Neuronal stem cell (in vitro differentiated cells): ENCODE results near the gene TMEM114.
A peak's percentile ranks its signal among the peaks of the same experiment; 100 is the strongest.

Experiments used
- DNase-seq: peaks from one replicate; pipeline ENCODE4 v3.0.0-alpha.2; 2013; ENCODE audit warnings: low spot score
- H2AFZ ChIP-seq: one replicate; pipeline ENCODE4 v1.6.1; 2013; ENCODE audit warnings: mild to moderate bottlenecking, low read length, inconsistent platforms
- H2AK5ac ChIP-seq: 2 replicates; pipeline ENCODE4 v1.6.1; 2013; ENCODE audit warnings: low read depth, mild to moderate bottlenecking, inconsistent platforms, low read length, moderate library complexity, mixed read lengths
- H2BK120ac ChIP-seq: 2 replicates; pipeline ENCODE4 v1.6.1; 2013; ENCODE audit warnings: low read depth, mild to moderate bottlenecking, inconsistent platforms, low read length, moderate library complexity, mixed read lengths
- H2BK12ac ChIP-seq: one replicate; pipeline ENCODE4 v1.6.1; 2013; ENCODE audit warnings: low read length, inconsistent platforms
- H2BK15ac ChIP-seq: 2 replicates; pipeline ENCODE4 v1.6.1; 2013; ENCODE audit warnings: mild to moderate bottlenecking, low read length, inconsistent platforms, mixed read lengths
- H2BK5ac ChIP-seq: one replicate; pipeline ENCODE4 v1.6.1; 2013; ENCODE audit warnings: inconsistent platforms, mild to moderate bottlenecking, low read length, moderate library complexity
- H3K14ac ChIP-seq: one replicate; pipeline ENCODE4 v1.6.1; 2013; ENCODE audit warnings: low read length, inconsistent platforms
- H3K18ac ChIP-seq: 2 replicates; pipeline ENCODE4 v1.6.1; 2013; ENCODE audit warnings: low read length, inconsistent platforms
- H3K23ac ChIP-seq: 2 replicates; pipeline ENCODE4 v1.6.1; 2013; ENCODE audit warnings: low read depth, mild to moderate bottlenecking, mixed read lengths, low read length, inconsistent platforms; ENCODE audit not compliant: poor library complexity
- H3K27ac ChIP-seq: replicated peaks from 3 replicates; pipeline ENCODE4 v1.5.1; 2013; ENCODE audit warnings: low read length, inconsistent platforms
- H3K27me3 ChIP-seq, 3 experiments: 2 replicates each; pipeline ENCODE4 v1.6.1; 2013; ENCODE audit warnings: low read length in 3 of 3, mild to moderate bottlenecking in 2 of 3, inconsistent platforms in 1 of 3, low read depth in 1 of 3, mixed read lengths in 1 of 3, moderate library complexity in 1 of 3; ENCODE audit not compliant: control insufficient read depth in 3 of 3, insufficient read depth in 3 of 3
- H3K36me3 ChIP-seq, 2 donors: replicated peaks in 1 of 2; 2 replicates each; pipeline ENCODE4 v1.6.1; 2013; ENCODE audit warnings: low read length in 2 of 2; ENCODE audit not compliant: control insufficient read depth in 2 of 2, insufficient read depth in 2 of 2
- H3K4ac ChIP-seq: 2 replicates; pipeline ENCODE4 v1.6.1; 2013; ENCODE audit warnings: inconsistent platforms, mild to moderate bottlenecking, low read length, moderate library complexity
- H3K4me1 ChIP-seq, 2 donors: 1 replicate in 1 of 2; 2 replicates in 1 of 2; pipeline ENCODE4 v1.6.1; 2013; ENCODE audit warnings: low read length in 2 of 2, low read depth in 1 of 2; ENCODE audit not compliant: control insufficient read depth in 2 of 2, insufficient read depth in 1 of 2
- H3K4me2 ChIP-seq: one replicate; pipeline ENCODE4 v1.6.1; 2013; ENCODE audit warnings: mild to moderate bottlenecking, low read length, inconsistent platforms; ENCODE audit not compliant: insufficient read depth, poor library complexity, severe bottlenecking
- H3K4me3 ChIP-seq, 2 donors: 2 replicates each; pipeline ENCODE4 v1.5.1; 2013; ENCODE audit warnings: low read length in 2 of 2, mild to moderate bottlenecking in 2 of 2, inconsistent platforms in 1 of 2, moderate library complexity in 1 of 2
- H3K79me1 ChIP-seq: one replicate; pipeline ENCODE4 v1.6.1; 2013; ENCODE audit warnings: low read depth, mild to moderate bottlenecking, inconsistent platforms, low read length, moderate library complexity
- H3K9ac ChIP-seq: one replicate; pipeline ENCODE4 v1.6.1; 2013; ENCODE audit warnings: mild to moderate bottlenecking, low read depth, low read length, inconsistent platforms; ENCODE audit not compliant: poor library complexity
- H3K9me3 ChIP-seq, 2 donors: replicated peaks in 1 of 2; 2 replicates each; pipeline versions ENCODE3 to v1.6.1; 2013; ENCODE audit warnings: low read length in 2 of 2, mild to moderate bottlenecking in 2 of 2, inconsistent platforms in 1 of 2, low read depth in 1 of 2, mixed read lengths in 1 of 2, moderate library complexity in 1 of 2; ENCODE audit not compliant: control insufficient read depth in 2 of 2, insufficient read depth in 1 of 2
- H4K8ac ChIP-seq: one replicate; pipeline ENCODE4 v1.6.1; 2013; ENCODE audit warnings: low read depth, mild to moderate bottlenecking, inconsistent platforms, low read length, moderate library complexity
- H4K91ac ChIP-seq: one replicate; pipeline ENCODE4 v1.6.1; 2013; ENCODE audit warnings: low read length, low read depth, mild to moderate bottlenecking, inconsistent platforms; ENCODE audit not compliant: poor library complexity
- WGBS, 2 donors: extraction: QIAGEN DNeasy Blood & Tissue Kit; methylation state at CpG; one replicate each; pipeline ENCODE4 v1.1.7; 2013; ENCODE audit warnings: missing lambda C conversion rate in 2 of 2, mixed read lengths in 1 of 2; ENCODE audit not compliant: insufficient read length in 2 of 2, insufficient replicate concordance in 1 of 2; ENCODE audit errors: extremely low coverage in 2 of 2; 5-methylcytosine and 5-hydroxymethylcytosine counted together

Gene TMEM114

GRCh38 chr16:8554881-8555280 lies 35.4 kb downstream of the TMEM114 start:
- no peak overlapping the region for H4K8ac ChIP-seq
- no peaks in the 10 kb centered on the region for H3K9me3 ChIP-seq
- no peak overlapping the region for H2BK5ac ChIP-seq
- H3K23ac ChIP-seq: no peak overlapping the region
- H3K4me3 ChIP-seq: no peak overlapping the region
- H3K4me2 ChIP-seq: no peak overlapping the region
- H2AK5ac ChIP-seq: no peak overlapping the region
- H4K91ac ChIP-seq: no peak overlapping the region
- no peak overlapping the region for H3K14ac ChIP-seq
- H2AFZ ChIP-seq: no peak overlapping the region
- WGBS, 2 donors: no CpG with 5 or more reads among the region's 2 CpGs
- H3K36me3 ChIP-seq: no peaks in the 10 kb centered on the region
- H3K4me1 ChIP-seq: no peaks in the 10 kb centered on the region
- no peak overlapping the region for H3K18ac ChIP-seq
- DNase-seq: no peak
- H2BK15ac ChIP-seq: no peak overlapping the region
- H2BK12ac ChIP-seq: no peak overlapping the region
- H3K27ac ChIP-seq: no peak overlapping the region
- H2BK120ac ChIP-seq: no peak overlapping the region
- no peak overlapping the region for H3K9ac ChIP-seq
- H3K79me1 ChIP-seq: no peaks in the 10 kb centered on the region
- H3K27me3 ChIP-seq: peaks cover 0 to 27% (median 9%) of the 10 kb centered on the region in 3 experiments
- no peak overlapping the region for H3K4ac ChIP-seq

- Histone ChIP-seq H3K9ac (no peak overlapping the region), H2BK12ac (no peak overlapping the region), H3K23ac (no peak overlapping the region), H3K4me3 (no peak overlapping the region), H3K27me3 (peaks cover 0 to 29% (median 9%) of the 10 kb centered on the region in 3 experiments), H3K4me1 (no peaks in the 10 kb centered on the region), H3K18ac (no peak overlapping the region), H3K4ac (no peak overlapping the region), H2AK5ac (no peak overlapping the region), H3K79me1 (no peaks in the 10 kb centered on the region), H2BK120ac (no peak overlapping the region), H3K36me3 (no peaks in the 10 kb centered on the region), H3K27ac (no peak overlapping the region), H3K9me3 (no peaks in the 10 kb centered on the region), H2BK5ac (no peak overlapping the region), H4K91ac (no peak overlapping the region), H4K8ac (no peak overlapping the region), H3K14ac (no peak overlapping the region), H2AFZ (no peak overlapping the region), H2BK15ac (no peak overlapping the region), H3K4me2 (no peak overlapping the region)
- DNase-seq: no peak
- WGBS, 2 donors: no CpG with 5 or more reads among the region's 4 CpGs
These were observed 36.3 kb downstream of the TMEM114 start for GRCh38 chr16:8554022-8554421.

- Histone ChIP-seq H3K27ac (no peak overlapping the region), H2BK120ac (no peak overlapping the region), H3K79me1 (no peaks in the 10 kb centered on the region), H3K4ac (no peak overlapping the region), H2BK5ac (no peak overlapping the region), H3K14ac (no peak overlapping the region), H3K23ac (no peak overlapping the region), H3K36me3 (no peaks in the 10 kb centered on the region), H2BK15ac (no peak overlapping the region), H3K27me3 (peaks cover 0 to 29% (median 9%) of the 10 kb centered on the region in 3 experiments), H3K18ac (no peak overlapping the region), H3K9ac (no peak overlapping the region), H4K8ac (no peak overlapping the region), H2BK12ac (no peak overlapping the region), H4K91ac (no peak overlapping the region), H3K4me1 (no peaks in the 10 kb centered on the region), H3K9me3 (no peaks in the 10 kb centered on the region), H2AFZ (peak overlapping the region; percentile 74), H2AK5ac (no peak overlapping the region), H3K4me2 (peak overlapping the region; percentile 26), H3K4me3 (no peak overlapping the region)
- DNase-seq: no peak
- WGBS, 2 donors: no CpG with 5 or more reads among the region's 11 CpGs
These were observed 37.7 kb downstream of the TMEM114 start for GRCh38 chr16:8552487-8553221.

- no CpG with 5 or more reads among the region's 3 CpGs for WGBS, 2 donors
- no peak overlapping the region for H3K23ac ChIP-seq
- H4K91ac ChIP-seq: no peak overlapping the region
These were observed 38.7 kb downstream of the TMEM114 start for GRCh38 chr16:8551388-8552332.

More at GRCh38 chr16:8551388-8552332, 38.7 kb downstream of the TMEM114 start:
- Histone ChIP-seq H3K27me3 (peaks cover 0 to 32% (median 7%) of the 10 kb centered on the region in 3 experiments), H3K18ac (no peak overlapping the region), H3K9ac (no peak overlapping the region), H2AFZ (no peak overlapping the region), H3K9me3 (no peaks in the 10 kb centered on the region), H2BK15ac (no peak overlapping the region), H2BK5ac (no peak overlapping the region), H3K36me3 (no peaks in the 10 kb centered on the region), H2BK12ac (no peak overlapping the region), H3K4me1 (no peaks in the 10 kb centered on the region), H2AK5ac (no peak overlapping the region), H3K79me1 (no peaks in the 10 kb centered on the region), H2BK120ac (no peak overlapping the region), H3K4ac (no peak overlapping the region), H4K8ac (no peak overlapping the region), H3K14ac (no peak overlapping the region), H3K4me3 (no peak overlapping the region), H3K27ac (no peak overlapping the region), H3K4me2 (no peak overlapping the region)
- DNase-seq: no peak
